Uterus (tissue), 4 donors: ENCODE measurements around the gene PIAS1. TPM values are rescaled to one million over a fixed set of nuclear protein-coding genes. Genes with fewer than 3 reads are reported as not detected.
A peak's percentile ranks its signal among the peaks of the same experiment; 100 is the strongest.

Source experiments
- DNase-seq, 2 donors: peaks; one replicate each; pipeline ENCODE4 v3.0.0-alpha.2; 2019 to 2020
- H3K27ac ChIP-seq, 2 donors: fragments of 200-600 bp; sonication (generic); 1 replicate in 1 of 2; 2 replicates in 1 of 2; pipeline ENCODE4 v1.5.1; 2016 to 2018
- H3K27me3 ChIP-seq, 2 donors: fragments of 200-600 bp; sonication (generic); one replicate each; pipeline ENCODE4 v1.5.1; 2018 to 2019; ENCODE audit warnings: control low read depth in 1 of 2
- H3K36me3 ChIP-seq, 2 donors: fragments of 200-600 bp; sonication (generic); one replicate each; pipeline ENCODE4 v1.5.1; 2019; ENCODE audit warnings: control low read depth in 1 of 2
- H3K4me1 ChIP-seq, 2 donors: fragments of 200-600 bp; sonication (generic); one replicate each; pipeline ENCODE4 v1.5.1; 2018 to 2019; ENCODE audit warnings: control low read depth in 1 of 2
- H3K4me3 ChIP-seq, 2 donors: fragments of 200-600 bp; sonication (generic); 1 replicate in 1 of 2; 2 replicates in 1 of 2; pipeline ENCODE4 v1.5.1; 2018 to 2019; ENCODE audit warnings: mild to moderate bottlenecking in 1 of 2
- H3K9me3 ChIP-seq, 2 donors: fragments of 200-600 bp; sonication (generic); one replicate each; pipeline ENCODE4 v1.5.1; 2019; ENCODE audit warnings: control low read depth in 1 of 2
- CTCF ChIP-seq, 4 experiments: fragments of 200-600 bp in 2 of 4; fragments of 450-650 bp in 2 of 4; sonication (generic) in 2 of 4; IDR thresholded peaks; one replicate each; pipeline ENCODE4 v1.5.1; 2016 to 2019; ENCODE audit warnings: antibody characterized with exemption in 4 of 4, mild to moderate bottlenecking in 2 of 4, moderate library complexity in 1 of 4
- POLR2A ChIP-seq, 2 donors: fragments of 450-650 bp; IDR thresholded peaks; one replicate each; pipeline ENCODE4 v1.6.1; 2016; ENCODE audit warnings: antibody characterized with exemption in 2 of 2, mild to moderate bottlenecking in 1 of 2, moderate library complexity in 1 of 2
- intact Hi-C: fragments of 100-400 bp; cut with DNase I; formaldehyde crosslinking; loops from one replicate; pipeline ENCODE4 v1.15.1; 2023; ENCODE audit warnings: low total_unique reads
- total RNA-seq, 4 donors: library from RNA; depleted of rRNA in 3 of 4; stranded (reverse); fragments of >200 nt in 3 of 4; gene quantifications; one replicate each; pipeline versions ENCODE4 v1.1.0 to v1.2.4, GENCODE V29; 2014 to 2023
- donor health status: DM: yes; HTN: yes; CAD: no.

Gene PIAS1
- total RNA-seq, 4 donors from 2014 or later, result 19.1 to 171 (median 95.9) TPM

- Histone ChIP-seq H3K27ac (no peak overlapping the region), H3K27me3 (no peaks in the 10 kb centered on the region), H3K9me3 (no peaks in the 10 kb centered on the region), H3K36me3 (no peaks in the 10 kb centered on the region), H3K4me3 (no peak overlapping the region), H3K4me1 (peaks cover 0 to 10% of the 10 kb centered on the region in 2 donors)
- no peak for DNase-seq
- no peak for TF ChIP-seq CTCF (IDR thresholded peaks at IDR 0.05)
- no peak for TF ChIP-seq POLR2A (IDR thresholded peaks at IDR 0.05)
- intact Hi-C loops, result no loop called here
Observed at GRCh38 chr15:68203956-68204355, 149.8 kb downstream of the PIAS1 start.

GRCh38 chr15:68204361-68204760 is 150.2 kb downstream of the PIAS1 start:
- intact Hi-C loops, result no loop called here
- H3K36me3 ChIP-seq, result no peaks in the 10 kb centered on the region
- H3K27ac ChIP-seq, result no peak overlapping the region
- H3K4me3 ChIP-seq, result no peak overlapping the region
- DNase-seq, result no peak
- H3K4me1 ChIP-seq, result peaks cover 0 to 10% of the 10 kb centered on the region in 2 donors
- no peaks in the 10 kb centered on the region for H3K9me3 ChIP-seq
- TF ChIP-seq CTCF (IDR thresholded peaks at IDR 0.05) (no peak), POLR2A (IDR thresholded peaks at IDR 0.05) (no peak)
- H3K27me3 ChIP-seq, result no peaks in the 10 kb centered on the region

GRCh38 chr15:68204776-68205557 is 150.9 kb downstream of the PIAS1 start, which contains the start of gene CALML4:
Gene CALML4 (minus strand): TSS chr15:68205332. CDS start chr15:68205247, 85 bp downstream.
- Histone ChIP-seq H3K4me3 (no peak within 1 kb of the TSS), H3K9me3 (no peaks in the 10 kb centered on the region), H3K4me1 (peaks cover 0 to 10% of the 10 kb centered on the region in 2 donors), H3K36me3 (no peaks in the 10 kb centered on the region), H3K27me3 (no peaks in the 10 kb centered on the region), H3K27ac (peak within 1 kb of the TSS in 1 of 2 donors; percentile 53)
- TF ChIP-seq POLR2A (IDR thresholded peaks at IDR 0.05) (no peak), CTCF (IDR thresholded peaks at IDR 0.05) (no peak)
- intact Hi-C loops, result no loop called here
- peak; percentile 70 to 72 for DNase-seq

- intact Hi-C loops, result no loop called here
- Histone ChIP-seq H3K27me3 (no peaks in the 10 kb centered on the region), H3K36me3 (no peaks in the 10 kb centered on the region), H3K27ac (peak overlapping the region in 1 of 2 donors; percentile 53), H3K4me3 (no peak overlapping the region), H3K9me3 (no peaks in the 10 kb centered on the region), H3K4me1 (peaks cover 0 to 10% of the 10 kb centered on the region in 2 donors)
- TF ChIP-seq POLR2A (IDR thresholded peaks at IDR 0.05), result no peak
- no peak for TF ChIP-seq CTCF (IDR thresholded peaks at IDR 0.05)
- DNase-seq, result no peak
Observed at GRCh38 chr15:68205558-68205944, 151.4 kb downstream of the PIAS1 start.

GRCh38 chr15:68205954-68206539 is 151.9 kb downstream of the PIAS1 start:
- DNase-seq, result no peak
- H3K4me3 ChIP-seq, result no peak overlapping the region
- TF ChIP-seq CTCF (IDR thresholded peaks at IDR 0.05), result no peak
- TF ChIP-seq POLR2A (IDR thresholded peaks at IDR 0.05), result no peak
- H3K4me1 ChIP-seq, result peaks cover 0 to 10% of the 10 kb centered on the region in 2 donors
- no peaks in the 10 kb centered on the region for H3K36me3 ChIP-seq
- H3K27me3 ChIP-seq, result no peaks in the 10 kb centered on the region
- H3K9me3 ChIP-seq, result no peaks in the 10 kb centered on the region
- intact Hi-C loops, result no loop called here
- H3K27ac ChIP-seq, result peak overlapping the region in 1 of 2 donors; percentile 53
